Neutrophil (primary cell): ENCODE results near the gene ZBTB11.

Experiments used
- H3K27ac ChIP-seq: fragments of 200-600 bp; sonication (generic); 2 replicates; pipeline ENCODE4 v1.5.1; 2016; ENCODE audit warnings: mild to moderate bottlenecking, moderate library complexity
- H3K27me3 ChIP-seq: fragments of 200-600 bp; sonication (generic); 2 replicates; pipeline ENCODE4 v1.6.0; 2016; ENCODE audit warnings: mild to moderate bottlenecking
- H3K36me3 ChIP-seq: fragments of 200-600 bp; sonication (generic); 2 replicates; pipeline ENCODE4 v1.5.1; 2017
- H3K4me1 ChIP-seq, 2 experiments: fragments of 200-600 bp in 1 of 2; sonication (generic) in 1 of 2; 1 replicate in 1 of 2; 2 replicates in 1 of 2; pipeline versions ENCODE4 v1.5.1 to v1.6.1; 2013 to 2016; ENCODE audit warnings: low read depth in 1 of 2, low read length in 1 of 2, mild to moderate bottlenecking in 1 of 2, moderate library complexity in 1 of 2; ENCODE audit not compliant: control insufficient read depth in 1 of 2, insufficient read depth in 1 of 2
- H3K4me3 ChIP-seq, 2 experiments: fragments of 200-600 bp in 1 of 2; sonication (generic) in 1 of 2; 1 replicate in 1 of 2; 2 replicates in 1 of 2; pipeline ENCODE4 v1.5.1; 2013 to 2016; ENCODE audit warnings: low read depth in 1 of 2, low read length in 1 of 2, mild to moderate bottlenecking in 1 of 2, moderate library complexity in 1 of 2
- H3K9me3 ChIP-seq: fragments of 200-600 bp; sonication (generic); 2 replicates; pipeline ENCODE4 v1.5.1; 2016
- CTCF ChIP-seq: fragments of 200-600 bp; sonication (generic); IDR thresholded peaks from 2 replicates; pipeline ENCODE4 v1.5.1; 2016; ENCODE audit warnings: antibody characterized with exemption

ZBTB11 gene

GRCh38 chr3:101673953-101674352, 3.0 kb downstream of the ZBTB11 start:
- no peak overlapping the region for H3K4me3 ChIP-seq
- no peak for TF ChIP-seq CTCF
- H3K4me1 ChIP-seq: peaks cover 20 to 22% of the 10 kb centered on the region in 2 experiments
- H3K36me3 ChIP-seq: peaks cover 26% of the 10 kb centered on the region
- no peak overlapping the region for H3K27ac ChIP-seq
- no peaks in the 10 kb centered on the region for H3K9me3 ChIP-seq
- no peaks in the 10 kb centered on the region for H3K27me3 ChIP-seq

- peaks cover 12 to 14% of the 10 kb centered on the region in 2 experiments for H3K4me1 ChIP-seq
Measured at GRCh38 chr3:101671014-101671413, 5.9 kb downstream of the ZBTB11 start.

GRCh38 chr3:101667844-101668243, 9.1 kb downstream of the ZBTB11 start:
- Histone ChIP-seq H3K36me3 (peaks cover 72% of the 10 kb centered on the region), H3K4me1 (no peaks in the 10 kb centered on the region), H3K27ac (no peak overlapping the region), H3K27me3 (no peaks in the 10 kb centered on the region), H3K4me3 (no peak overlapping the region), H3K9me3 (no peaks in the 10 kb centered on the region)
- no peak for TF ChIP-seq CTCF

More at GRCh38 chr3:101671014-101671413, 5.9 kb downstream of the ZBTB11 start:
- no peak overlapping the region for H3K27ac ChIP-seq
- no peak for TF ChIP-seq CTCF
- H3K4me3 ChIP-seq: no peak overlapping the region
- H3K9me3 ChIP-seq: no peaks in the 10 kb centered on the region
- H3K36me3 ChIP-seq: peaks cover 40% of the 10 kb centered on the region
- H3K27me3 ChIP-seq: no peaks in the 10 kb centered on the region

GRCh38 chr3:101667331-101667730, 9.6 kb downstream of the ZBTB11 start:
- peaks cover 77% of the 10 kb centered on the region for H3K36me3 ChIP-seq

GRCh38 chr3:101665851-101666250, 11.1 kb downstream of the ZBTB11 start:
- Histone ChIP-seq H3K36me3 (peaks cover 79% of the 10 kb centered on the region), H3K27me3 (no peaks in the 10 kb centered on the region), H3K9me3 (no peaks in the 10 kb centered on the region), H3K4me3 (no peak overlapping the region), H3K4me1 (no peaks in the 10 kb centered on the region), H3K27ac (no peak overlapping the region)
- no peak for TF ChIP-seq CTCF

More at GRCh38 chr3:101667331-101667730, 9.6 kb downstream of the ZBTB11 start:
- Histone ChIP-seq H3K4me1 (no peaks in the 10 kb centered on the region), H3K4me3 (no peak overlapping the region), H3K27me3 (no peaks in the 10 kb centered on the region), H3K9me3 (no peaks in the 10 kb centered on the region), H3K27ac (no peak overlapping the region)
- TF ChIP-seq CTCF: no peak

GRCh38 chr3:101665357-101665756, 11.6 kb downstream of the ZBTB11 start:
- H3K4me1 ChIP-seq: no peaks in the 10 kb centered on the region
- no peaks in the 10 kb centered on the region for H3K9me3 ChIP-seq
- no peak overlapping the region for H3K27ac ChIP-seq
- TF ChIP-seq CTCF: no peak
- H3K36me3 ChIP-seq: peaks cover 79% of the 10 kb centered on the region
- H3K4me3 ChIP-seq: no peak overlapping the region
- no peaks in the 10 kb centered on the region for H3K27me3 ChIP-seq
